ENCODE data around the gene SBNO2. TPM values are rescaled to one million over a fixed set of nuclear protein-coding genes. Genes with fewer than 3 reads are reported as not detected.

Gene SBNO2
- total and polyA plus RNA-seq, 2 experiments from 2014 or later = 6.9 to 35.4 TPM

- Mint-ChIP-seq H3K27me3 (ENCODE audit: insufficient read depth, low read depth, poor library complexity) (peaks cover 21% of the 10 kb centered on the region), H3K27ac (no peak overlapping the region), H3K9me3 (no peaks in the 10 kb centered on the region; the same call in 2 of the 3 replicates), H3K4me3 (no peak overlapping the region), H3K36me3 (ENCODE audit: low read depth) (peaks cover 53% of the 10 kb centered on the region), H3K4me1 (no peaks in the 10 kb centered on the region)
- Histone ChIP-seq H3K27ac (ENCODE audit: low read depth) (no peak overlapping the region), H3K79me2 (replicated peaks; ENCODE audit: insufficient read depth) (no peaks in the 10 kb centered on the region), H3K9me2 (ENCODE audit: insufficient read depth) (no peaks in the 10 kb centered on the region), H3K36me3 (ENCODE audit: insufficient read depth) (no peaks in the 10 kb centered on the region; the same call in 1 of the 2 replicates), H4K20me1 (replicated peaks; ENCODE audit: insufficient read depth) (peaks cover 3% of the 10 kb centered on the region; the same call in 1 of the 2 replicates), H3K27me3 (ENCODE audit: insufficient read depth) (no peaks in the 10 kb centered on the region), H3K4me2 (no peak overlapping the region), H3F3A (replicated peaks; ENCODE audit: low read depth) (peaks cover 37% of the 10 kb centered on the region; the same call in 1 of the 2 replicates), H3K4me1 (ENCODE audit: insufficient read depth) (no peaks in the 10 kb centered on the region; the same call in 1 of the 2 replicates), H2AFZ (no peak overlapping the region), H3K4me3 (no peak overlapping the region)
- TF ChIP-seq ZNF462 (CRISPR knock-in tag; IDR thresholded peaks at IDR 0.05) = no peak
- peak; percentile 15; the same call in 1 of the 2 replicates for TF ChIP-seq POLR2AphosphoS5 (IDR thresholded peaks at IDR 0.05; ENCODE audit: low read depth)
- no peak for TF ChIP-seq NANOG (IDR thresholded peaks at IDR 0.05; ENCODE audit: borderline replicate concordance)
- TF ChIP-seq EZH2 (IDR thresholded peaks at IDR 0.05; ENCODE audit: low read depth, unreplicated experiment) = no peak
- DNase-seq (ENCODE audit: low spot score) (no peak), ATAC-seq (no peak)
Measured at GRCh38 chr19:1084024-1084868, 89.8 kb downstream of the SBNO2 start.

Data from GM23338 (cell line).